DOHH2 (cell line): Measurements from ENCODE around the gene CHP1.

Experiments used
- H3F3A ChIP-seq: fragments of 200-600 bp; sonication (generic), shearing (Covaris generic); 2 replicates; pipeline ENCODE4 v1.6.0; 2016; ENCODE audit warnings: antibody characterized with exemption, mild to moderate bottlenecking; ENCODE audit not compliant: control insufficient read depth, insufficient read depth
- H3K27ac ChIP-seq: fragments of 200-600 bp; sonication (generic); 2 replicates; pipeline ENCODE4 v1.5.1; 2014; ENCODE audit warnings: low read depth, mild to moderate bottlenecking, low read length, moderate library complexity
- H3K27me3 ChIP-seq: fragments of 200-600 bp; sonication (generic); 2 replicates; pipeline ENCODE4 v1.6.1; 2014; ENCODE audit warnings: mild to moderate bottlenecking, low read length, mixed read lengths; ENCODE audit not compliant: control insufficient read depth
- H3K36me3 ChIP-seq: fragments of 200-600 bp; sonication (generic); 2 replicates; pipeline ENCODE4 v1.6.1; 2014; ENCODE audit warnings: mild to moderate bottlenecking, low read length, moderate library complexity, mixed read lengths; ENCODE audit not compliant: control insufficient read depth
- H3K4me1 ChIP-seq: fragments of 200-600 bp; sonication (generic); 2 replicates; pipeline ENCODE4 v1.6.1; 2014; ENCODE audit warnings: mild to moderate bottlenecking, low read length, mixed read lengths; ENCODE audit not compliant: control insufficient read depth
- H3K4me2 ChIP-seq: fragments of 200-600 bp; sonication (generic); 2 replicates; pipeline ENCODE4 v1.6.0; 2014; ENCODE audit warnings: mild to moderate bottlenecking, low read length, moderate library complexity
- H3K4me3 ChIP-seq: fragments of 200-600 bp; sonication (generic); 2 replicates; pipeline ENCODE4 v1.5.1; 2014; ENCODE audit warnings: mild to moderate bottlenecking, low read length, mixed read lengths
- H3K79me2 ChIP-seq: fragments of 200-600 bp; sonication (generic); 2 replicates; pipeline ENCODE4 v1.6.1; 2014; ENCODE audit warnings: mild to moderate bottlenecking, low read length, mixed read lengths; ENCODE audit not compliant: control insufficient read depth
- H3K9me2 ChIP-seq: fragments of 200-600 bp; sonication (generic); replicated peaks from 2 replicates; pipeline ENCODE4 v1.6.1; 2014; ENCODE audit warnings: mild to moderate bottlenecking, low read length, mixed read lengths; ENCODE audit not compliant: control insufficient read depth
- H3K9me3 ChIP-seq: fragments of 200-600 bp; sonication (generic); 2 replicates; pipeline ENCODE4 v1.6.1; 2014; ENCODE audit warnings: antibody characterized with exemption, low read length, mixed read lengths; ENCODE audit not compliant: control insufficient read depth, insufficient read depth
- H4K20me1 ChIP-seq: fragments of 200-600 bp; sonication (generic); 2 replicates; pipeline ENCODE4 v1.6.0; 2014; ENCODE audit warnings: low read depth, mild to moderate bottlenecking, antibody characterized with exemption, low read length, moderate library complexity; ENCODE audit not compliant: control insufficient read depth, insufficient read depth
- CTCF ChIP-seq: fragments of 200-600 bp; sonication (generic); IDR thresholded peaks from one replicate; pipeline ENCODE4 v1.5.1; 2014; ENCODE audit warnings: antibody characterized with exemption, mild to moderate bottlenecking, low read depth, low read length; ENCODE audit not compliant: poor library complexity, severe bottlenecking
- EZH2phosphoT487 ChIP-seq: fragments of 200-600 bp; sonication (generic); IDR thresholded peaks from 2 replicates; pipeline ENCODE4 v1.6.1; 2017; ENCODE audit warnings: borderline replicate concordance, mild to moderate bottlenecking, antibody characterized with exemption, low read length, moderate library complexity, mixed read lengths

CHP1 gene

DNA sequence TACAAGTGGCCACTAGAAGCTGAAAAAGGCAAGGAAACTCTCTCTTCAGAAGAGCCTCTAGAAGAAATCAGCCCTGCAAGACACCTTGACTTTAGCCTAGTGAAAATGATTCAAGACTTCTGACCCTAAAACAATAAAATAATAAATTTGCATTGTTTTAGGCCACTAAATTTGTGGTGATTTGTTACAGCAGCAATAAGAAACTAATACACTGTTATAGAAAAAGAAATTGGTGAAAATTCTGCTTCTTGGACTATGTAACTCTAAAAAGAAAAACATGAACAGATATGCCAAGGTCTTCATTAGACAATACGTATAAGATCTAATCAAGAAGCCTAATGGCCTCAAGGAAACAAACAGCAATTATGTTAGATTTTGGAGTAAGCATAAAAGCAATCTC is 36.6 kb upstream of the CHP1 start:
- Histone ChIP-seq H3F3A (no peaks in the 10 kb centered on the region), H3K27ac (no peak overlapping the region), H3K4me3 (no peak overlapping the region), H3K4me2 (no peak overlapping the region), H3K4me1 (no peaks in the 10 kb centered on the region), H3K9me3 (no peaks in the 10 kb centered on the region), H4K20me1 (no peaks in the 10 kb centered on the region), H3K79me2 (no peaks in the 10 kb centered on the region), H3K27me3 (no peaks in the 10 kb centered on the region), H3K36me3 (no peaks in the 10 kb centered on the region), H3K9me2 (no peaks in the 10 kb centered on the region)
- TF ChIP-seq CTCF (no peak), EZH2phosphoT487 (no peak)

DNA sequence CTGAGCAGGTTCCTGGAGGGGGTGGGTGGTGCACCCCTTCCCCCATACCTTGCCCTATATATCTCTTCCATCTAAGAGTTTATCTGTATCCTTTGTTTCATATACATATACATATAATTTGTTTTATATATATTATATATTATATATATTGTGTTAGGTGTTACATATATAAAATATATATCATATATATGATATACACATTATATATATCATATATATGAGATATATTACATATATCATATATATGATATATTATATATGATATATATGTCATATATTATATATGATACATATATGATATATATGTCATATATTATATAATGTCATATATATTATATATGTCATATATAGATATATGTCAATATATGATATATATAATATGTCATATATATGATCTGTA is 31.6 kb upstream of the CHP1 start:
- Histone ChIP-seq H4K20me1 (no peaks in the 10 kb centered on the region), H3K79me2 (no peaks in the 10 kb centered on the region), H3F3A (no peaks in the 10 kb centered on the region), H3K4me1 (no peaks in the 10 kb centered on the region), H3K36me3 (no peaks in the 10 kb centered on the region), H3K4me3 (no peak overlapping the region), H3K9me2 (no peaks in the 10 kb centered on the region), H3K9me3 (no peaks in the 10 kb centered on the region), H3K27me3 (no peaks in the 10 kb centered on the region), H3K4me2 (no peak overlapping the region), H3K27ac (no peak overlapping the region)
- TF ChIP-seq CTCF, result no peak
- TF ChIP-seq EZH2phosphoT487, result no peak

GRCh38 chr15:41203395-41203794 is 27.7 kb upstream of the CHP1 start:
- no peaks in the 10 kb centered on the region for H3K9me3 ChIP-seq
- H3K4me3 ChIP-seq, result no peak overlapping the region
- no peak overlapping the region for H3K4me2 ChIP-seq
- no peaks in the 10 kb centered on the region for H4K20me1 ChIP-seq
- no peaks in the 10 kb centered on the region for H3K36me3 ChIP-seq
- H3F3A ChIP-seq, result no peaks in the 10 kb centered on the region
- TF ChIP-seq EZH2phosphoT487 (no peak), CTCF (no peak)
- H3K27ac ChIP-seq, result no peak overlapping the region
- H3K79me2 ChIP-seq, result no peaks in the 10 kb centered on the region
- H3K27me3 ChIP-seq, result no peaks in the 10 kb centered on the region
- H3K9me2 ChIP-seq, result no peaks in the 10 kb centered on the region
- no peaks in the 10 kb centered on the region for H3K4me1 ChIP-seq

GRCh38 chr15:41205315-41205714 is 25.8 kb upstream of the CHP1 start:
- H3K36me3 ChIP-seq, result no peaks in the 10 kb centered on the region
- H3K79me2 ChIP-seq, result no peaks in the 10 kb centered on the region
- no peak overlapping the region for H3K4me3 ChIP-seq
- H3K4me1 ChIP-seq, result no peaks in the 10 kb centered on the region
- no peaks in the 10 kb centered on the region for H3K9me3 ChIP-seq
- no peaks in the 10 kb centered on the region for H3K9me2 ChIP-seq
- H3F3A ChIP-seq, result no peaks in the 10 kb centered on the region
- no peak overlapping the region for H3K4me2 ChIP-seq
- TF ChIP-seq CTCF, result no peak
- no peak for TF ChIP-seq EZH2phosphoT487
- no peak overlapping the region for H3K27ac ChIP-seq
- no peaks in the 10 kb centered on the region for H4K20me1 ChIP-seq
- peaks cover 3% of the 10 kb centered on the region; the same call in 1 of the 2 replicates for H3K27me3 ChIP-seq
